GM04504 (cell line): ENCODE data around the gene ZBTB26.
"Not testable (repeated sequence)": the region's sequence is repeated elsewhere in the genome, so short reads cannot be mapped to it uniquely, and the experiment has no call there.

Experiments
- DNase-seq: peaks from one replicate; pipeline ENCODE4 v3.0.0-alpha.2; 2012; ENCODE audit warnings: low read depth

ZBTB26 gene

DNA sequence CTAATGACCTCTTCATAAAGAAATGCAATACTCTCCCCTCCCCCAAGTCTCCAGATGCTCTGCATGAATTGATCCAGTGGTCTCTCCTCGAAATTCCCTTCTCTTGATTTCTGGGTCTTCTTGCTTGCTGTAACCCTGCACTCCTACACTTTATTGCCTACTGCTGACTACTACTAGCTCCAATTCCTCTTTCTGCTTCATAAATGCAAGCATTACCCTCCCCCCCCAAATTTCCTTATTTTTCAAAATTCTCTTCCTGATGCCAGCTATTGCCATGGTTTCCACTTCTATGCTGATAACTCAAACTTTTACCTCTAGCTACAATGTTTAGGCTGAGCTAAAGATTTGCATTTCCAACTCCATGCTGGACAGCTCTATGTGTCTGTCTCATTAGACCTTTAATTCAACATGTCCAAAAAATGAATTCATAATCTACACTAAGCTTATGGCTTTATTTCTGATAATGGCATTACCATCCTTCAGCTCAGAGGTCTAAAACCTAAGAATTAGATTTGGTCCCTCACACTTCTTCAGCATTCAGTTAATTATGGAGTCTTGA, 1.4 kb downstream of the ZBTB26 start:
- no peak for DNase-seq

GRCh38 chr9:122923947-122924346, 7.4 kb downstream of the ZBTB26 start:
- DNase-seq = no peak

GRCh38 chr9:122922713-122923112, 8.6 kb downstream of the ZBTB26 start:
- no peak for DNase-seq

DNA sequence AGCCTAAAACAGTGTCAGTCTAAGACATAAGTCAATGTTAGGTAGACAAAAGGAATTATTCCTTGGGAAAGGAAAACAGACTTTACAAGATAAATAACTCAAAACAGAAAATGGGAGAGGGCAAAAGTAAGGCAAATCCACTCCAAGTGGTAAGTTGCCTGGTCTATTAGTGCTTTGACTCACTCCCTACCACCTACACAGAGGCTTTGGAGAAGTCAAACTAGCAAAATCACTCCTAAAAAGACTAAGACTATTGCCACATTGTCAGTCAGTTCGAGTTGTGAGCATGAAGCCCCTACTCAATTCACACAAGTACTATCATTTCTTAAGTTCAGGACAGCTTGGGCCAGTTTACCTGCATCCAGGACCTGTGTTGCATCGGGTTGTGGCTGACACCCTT, 13.0 kb downstream of the ZBTB26 start:
- no peak for DNase-seq

DNA sequence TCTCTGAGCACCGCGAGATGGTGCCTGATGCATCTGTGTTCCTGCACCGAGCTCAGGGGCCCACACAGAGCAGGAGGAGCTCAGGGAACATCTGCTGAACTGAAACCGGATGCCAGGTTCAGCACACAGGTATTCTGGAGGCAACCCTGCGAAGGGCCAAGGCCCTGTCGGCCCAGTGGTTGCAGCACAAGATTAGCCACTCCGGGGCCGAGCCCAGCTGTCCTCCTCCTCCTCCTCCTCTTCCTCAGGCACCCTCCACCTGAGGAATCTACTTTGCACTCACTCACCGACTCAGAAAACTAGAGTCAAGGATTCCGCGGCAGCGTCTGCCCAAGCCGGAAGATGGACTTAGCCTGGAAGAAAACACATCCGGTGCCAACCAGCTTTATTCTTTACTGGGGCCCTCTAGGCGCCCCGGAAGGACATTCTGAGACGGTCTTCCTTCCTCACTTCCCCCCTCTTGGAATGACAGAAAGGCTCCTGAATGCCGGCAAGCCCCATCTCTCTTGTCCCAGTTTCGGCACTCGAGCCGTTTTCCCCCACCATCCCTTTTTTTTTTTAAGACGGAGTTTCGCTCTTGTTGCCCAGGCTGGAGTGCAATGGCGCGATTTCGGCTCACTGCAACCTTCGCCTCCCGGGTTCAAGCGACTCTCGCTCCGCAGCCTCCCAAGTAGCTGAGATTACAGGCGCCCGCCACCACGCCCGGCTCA, 18.2 kb downstream of the ZBTB26 start, which contains the start of gene ZBTB6:
Gene ZBTB6 (minus strand): TSS at position 360 of the 710 bp plus-strand sequence. CDS start 1,251 bp downstream, outside the sequence.
- DNase-seq = peak; percentile 72

DNA sequence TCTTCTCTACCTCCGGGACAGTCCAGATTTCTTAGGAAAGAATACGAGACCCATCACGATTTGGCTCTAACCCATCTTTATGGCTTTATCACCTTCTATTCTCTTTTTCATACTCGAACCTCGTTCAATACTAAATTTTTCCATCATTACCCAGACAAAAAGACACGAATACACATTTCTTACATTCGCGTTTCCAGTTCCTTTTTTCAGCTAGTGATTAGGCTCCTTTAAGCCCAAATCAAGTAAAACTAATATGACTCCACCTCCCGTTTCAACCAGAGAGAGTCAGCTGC, 18.7 kb downstream of the ZBTB26 start:
- no peak for DNase-seq

DNA sequence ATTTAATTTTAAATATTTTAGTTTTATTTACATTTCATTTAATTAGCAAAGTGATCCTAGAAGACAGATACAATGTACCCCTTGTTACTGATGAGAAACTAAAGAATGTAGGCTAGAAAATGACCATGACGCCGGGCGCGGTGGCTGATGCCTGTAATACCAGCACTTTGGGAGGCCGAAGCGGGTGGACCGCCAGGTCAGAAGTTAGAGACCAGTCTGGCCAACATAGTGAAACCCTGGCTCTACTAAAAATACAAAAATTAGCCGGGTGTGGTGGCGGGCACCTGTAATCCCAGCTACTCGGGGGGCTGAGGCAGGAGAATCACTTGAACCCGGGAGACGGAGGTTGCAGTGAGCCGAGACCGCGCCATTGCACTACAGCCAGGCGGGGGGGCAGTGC, 25.2 kb downstream of the ZBTB26 start:
- DNase-seq = not testable (repeated sequence)

DNA sequence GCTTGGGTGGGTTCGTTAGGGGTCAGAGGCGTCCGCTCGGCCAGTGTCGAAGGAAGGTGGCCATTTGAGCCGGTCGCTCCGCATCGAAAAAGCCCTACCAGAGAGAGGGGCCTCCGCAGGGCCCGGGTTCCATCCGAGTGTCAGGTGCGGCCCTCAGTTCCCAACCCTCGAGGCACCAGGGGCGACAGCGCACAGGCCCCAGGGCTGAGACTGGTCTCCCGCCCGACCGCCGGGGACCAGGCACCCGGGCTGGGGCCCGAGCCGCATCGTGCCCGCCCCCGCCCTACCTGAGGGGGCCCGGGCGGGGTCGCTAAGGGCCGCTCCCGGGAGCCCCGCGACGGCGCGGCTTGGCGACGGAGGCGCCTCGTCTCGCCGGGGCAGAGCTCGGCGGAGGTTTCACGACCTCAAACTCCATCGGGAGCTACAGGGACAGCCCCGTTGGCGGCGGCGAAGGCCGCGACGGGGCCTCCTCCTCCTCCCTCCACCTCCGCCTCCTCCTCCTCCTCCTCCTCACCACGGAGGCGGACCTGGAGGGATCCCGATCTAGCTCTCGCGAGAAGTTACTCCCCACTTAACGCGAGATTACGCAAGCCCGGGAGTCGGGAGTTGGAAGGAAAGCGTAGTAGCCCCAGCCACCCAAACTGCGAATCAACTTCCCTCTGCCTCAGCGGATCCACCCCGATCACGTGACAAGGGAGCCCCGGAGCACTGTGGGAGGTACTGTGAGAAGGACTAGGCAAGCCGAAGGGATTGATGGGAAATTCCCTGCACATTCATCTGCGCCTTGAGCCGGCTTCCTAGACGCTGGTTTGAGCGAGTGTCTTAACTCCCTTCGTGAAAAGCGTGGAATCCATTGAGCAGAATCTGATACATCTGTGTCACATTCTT, 26.2 kb downstream of the ZBTB26 start, which contains the start of gene RC3H2:
Gene RC3H2 (minus strand): TSS at position 537 of the 888 bp plus-strand sequence. CDS start 7,850 bp downstream, outside the sequence.
- DNase-seq = peak; percentile 100

- DNase-seq = no peak
These were observed 26.9 kb downstream of the ZBTB26 start for GRCh38 chr9:122904466-122904822.

DNA sequence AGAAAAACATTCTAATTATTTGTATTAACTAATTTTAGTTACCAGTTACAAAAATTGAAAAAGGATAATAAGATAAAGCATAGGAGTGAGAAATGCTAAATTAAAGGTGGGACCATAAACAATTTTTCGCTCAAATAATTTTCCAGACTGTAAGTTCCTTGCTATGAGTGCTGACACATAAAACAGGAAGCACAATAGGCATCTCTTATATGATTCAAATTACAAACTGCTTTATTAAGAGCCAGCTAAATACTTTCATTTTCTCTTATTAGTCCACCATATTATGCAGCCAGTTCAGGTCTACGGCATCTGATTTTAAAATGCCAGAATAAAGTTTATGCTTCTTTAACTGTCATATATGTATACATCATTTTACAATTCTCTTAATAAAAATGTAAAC, 30.5 kb downstream of the ZBTB26 start:
- no peak for DNase-seq

DNA sequence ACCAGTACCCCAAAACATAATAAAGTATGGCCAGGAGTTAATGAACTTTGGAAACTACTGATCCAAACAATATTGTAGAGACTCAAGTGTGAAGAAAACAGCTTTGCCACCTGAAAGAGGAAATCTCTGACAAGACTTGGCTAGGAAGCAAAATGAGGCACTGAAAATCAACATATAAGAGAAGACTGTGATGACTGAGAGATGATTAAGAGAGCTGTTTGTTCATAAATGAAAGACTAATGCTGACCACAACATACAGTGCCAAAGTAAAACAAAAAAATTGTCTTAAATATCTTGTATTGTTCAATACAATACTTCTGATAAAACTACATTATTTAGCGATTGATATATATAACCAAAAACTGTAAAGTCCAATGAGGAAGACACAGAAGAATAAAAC, 33.3 kb downstream of the ZBTB26 start:
- DNase-seq = no peak

DNA sequence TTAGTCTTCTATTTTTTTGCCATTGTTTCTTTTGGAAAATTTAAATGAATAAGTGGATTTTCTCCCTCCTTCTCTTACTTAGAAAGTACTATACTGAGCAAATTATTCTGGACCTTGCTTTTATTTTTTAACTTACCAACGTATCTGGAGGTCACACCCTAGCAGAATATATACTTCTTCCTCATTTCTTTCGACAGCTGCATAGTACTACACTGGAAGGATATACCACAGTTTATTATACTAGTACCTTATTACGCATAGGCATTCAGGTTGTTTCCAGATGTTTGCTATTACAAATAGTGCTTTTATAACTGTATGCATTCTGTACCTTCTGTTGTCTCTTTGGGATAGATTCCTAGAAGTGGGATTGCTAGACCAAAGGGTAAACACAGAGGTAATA, 42.8 kb downstream of the ZBTB26 start:
- DNase-seq = no peak

- DNase-seq = no peak
These were observed 48.2 kb downstream of the ZBTB26 start for GRCh38 chr9:122883125-122883524.

DNA sequence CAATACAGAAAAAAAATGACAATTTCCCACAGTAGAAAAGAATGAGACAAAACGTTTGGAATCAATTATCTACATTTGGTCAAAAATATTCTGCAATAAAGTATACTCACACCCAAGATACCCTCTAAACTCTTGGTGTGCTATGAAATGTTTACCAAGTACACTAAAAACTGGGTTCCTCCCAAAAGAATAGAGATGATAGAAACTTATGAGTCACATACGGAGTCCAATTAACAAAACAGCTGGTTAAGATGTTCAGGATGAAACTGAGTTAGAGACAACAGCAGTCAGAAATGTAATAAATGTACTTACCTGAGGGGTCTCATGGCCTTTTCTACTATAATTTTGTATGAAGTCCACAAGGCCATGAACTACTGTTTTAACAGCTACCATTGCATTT, 51.9 kb downstream of the ZBTB26 start:
- no peak for DNase-seq

GRCh38 chr9:122875523-122875922, 55.8 kb downstream of the ZBTB26 start:
- no peak for DNase-seq

- DNase-seq = not testable (repeated sequence)
These were observed 64.0 kb downstream of the ZBTB26 start for GRCh38 chr9:122867276-122867675.

DNA sequence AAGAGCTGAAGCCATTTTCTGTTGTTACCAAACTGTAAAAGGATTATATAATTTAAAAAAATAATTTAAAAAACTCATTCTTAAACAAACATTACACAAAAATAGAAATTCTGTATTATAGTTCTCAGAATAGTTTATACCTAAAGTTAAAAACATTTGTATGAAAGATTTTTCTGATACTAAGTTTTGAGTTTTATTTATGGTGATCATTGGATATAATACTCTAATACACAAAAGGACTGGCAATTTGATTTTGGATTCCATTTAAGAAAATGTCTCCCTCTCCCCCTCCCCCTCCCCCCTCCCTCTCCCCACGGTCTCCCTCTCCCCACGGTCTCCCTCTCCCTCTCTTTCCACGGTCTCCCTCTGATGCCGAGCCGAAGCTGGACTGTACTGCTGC, 65.2 kb downstream of the ZBTB26 start:
- DNase-seq = no peak
